ENCODE data around the gene POLR2I.

DNA sequence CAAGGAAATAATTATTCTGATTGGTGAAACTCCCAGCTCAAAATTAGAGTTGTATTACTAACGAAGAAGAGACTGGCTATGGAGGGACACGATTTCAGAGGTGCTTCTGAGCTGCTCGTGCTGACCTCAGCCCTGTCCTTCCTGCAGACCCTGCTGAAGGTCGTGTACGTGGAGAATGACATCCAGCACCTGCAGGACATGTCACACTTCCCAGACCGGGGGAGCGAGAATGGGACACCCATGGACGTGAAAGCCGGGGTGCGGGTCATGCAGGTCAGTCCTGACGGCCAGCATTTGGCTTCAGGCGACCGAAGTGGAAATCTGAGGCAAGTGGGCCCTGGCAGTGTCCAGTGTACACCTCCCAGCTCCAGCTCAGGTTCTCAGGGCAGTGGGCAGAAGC lies 31.8 kb downstream of the POLR2I start:
- TF ChIP-seq, protein P1, sequence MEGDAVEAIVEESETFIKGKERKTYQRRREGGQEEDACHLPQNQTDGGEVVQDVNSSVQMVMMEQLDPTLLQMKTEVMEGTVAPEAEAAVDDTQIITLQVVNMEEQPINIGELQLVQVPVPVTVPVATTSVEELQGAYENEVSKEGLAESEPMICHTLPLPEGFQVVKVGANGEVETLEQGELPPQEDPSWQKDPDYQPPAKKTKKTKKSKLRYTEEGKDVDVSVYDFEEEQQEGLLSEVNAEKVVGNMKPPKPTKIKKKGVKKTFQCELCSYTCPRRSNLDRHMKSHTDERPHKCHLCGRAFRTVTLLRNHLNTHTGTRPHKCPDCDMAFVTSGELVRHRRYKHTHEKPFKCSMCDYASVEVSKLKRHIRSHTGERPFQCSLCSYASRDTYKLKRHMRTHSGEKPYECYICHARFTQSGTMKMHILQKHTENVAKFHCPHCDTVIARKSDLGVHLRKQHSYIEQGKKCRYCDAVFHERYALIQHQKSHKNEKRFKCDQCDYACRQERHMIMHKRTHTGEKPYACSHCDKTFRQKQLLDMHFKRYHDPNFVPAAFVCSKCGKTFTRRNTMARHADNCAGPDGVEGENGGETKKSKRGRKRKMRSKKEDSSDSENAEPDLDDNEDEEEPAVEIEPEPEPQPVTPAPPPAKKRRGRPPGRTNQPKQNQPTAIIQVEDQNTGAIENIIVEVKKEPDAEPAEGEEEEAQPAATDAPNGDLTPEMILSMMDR (optimal IDR thresholded peaks at IDR 0.05 in 1 of 3, IDR thresholded peaks at IDR 0.05 in 1 of 3, conservative IDR thresholded peaks at IDR 0.05 in 1 of 3; ENCODE audit: extremely low read depth in 1 of 3, insufficient read depth in 2 of 3, low read length in 3 of 3): no peak
- TF ChIP-seq EZH2 (IDR thresholded peaks at IDR 0.05; ENCODE audit: low read length): no peak
